Activated CD4-positive, CD25-positive, alpha-beta regulatory T cell (primary cell): Measurements from ENCODE around the gene SNX12.

Experiments used
- DNase-seq, 4 experiments: peaks; one replicate each; lab custom pipeline; 2025; lab: John Stamatoyannopoulos, UW

Gene SNX12

DNA sequence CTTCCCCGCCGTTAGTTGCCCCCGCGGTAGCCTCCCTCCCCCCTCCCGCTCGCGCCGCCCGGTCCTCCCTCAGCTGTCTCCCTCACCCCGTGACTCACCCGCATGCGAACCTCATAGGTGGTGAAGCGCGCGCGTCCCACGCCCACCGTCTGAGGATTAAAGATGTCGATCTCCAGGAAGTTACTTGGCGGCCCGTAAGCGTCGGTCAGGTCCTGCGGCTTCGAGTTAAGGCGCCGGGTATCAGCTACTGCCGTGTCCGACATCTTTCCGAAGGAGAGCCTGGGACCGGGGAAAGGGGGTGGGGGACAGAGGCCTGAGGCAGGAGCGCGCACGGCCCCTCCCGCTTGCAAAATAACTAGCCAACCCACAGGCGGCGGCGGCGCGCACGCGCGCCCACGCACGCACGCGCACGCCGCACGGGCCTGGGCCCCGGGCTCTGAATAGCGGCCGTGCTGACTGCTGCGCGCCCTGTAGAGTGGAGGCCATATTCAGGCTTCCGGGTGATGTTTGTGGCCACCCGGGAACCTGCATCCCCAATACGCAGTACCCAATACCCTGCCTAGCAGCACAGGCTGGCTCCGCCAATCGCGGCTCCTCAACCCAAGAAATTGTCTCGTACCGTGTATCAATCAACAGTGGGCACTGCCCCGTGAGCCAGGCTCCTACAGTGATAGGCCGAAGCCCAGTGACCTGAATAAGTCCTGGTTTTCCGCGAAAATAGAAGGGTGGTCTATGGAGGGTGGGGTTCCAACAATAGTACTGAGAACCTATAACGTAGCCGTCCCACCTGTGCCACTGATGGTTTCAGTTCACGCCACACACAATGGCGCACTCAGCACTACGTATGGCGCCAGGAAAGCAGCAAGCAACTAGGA, at the start of gene SNX12:
Gene SNX12 (minus strand): TSS at position 291 of the 875 bp plus-strand sequence. CDS start 28 bp downstream, at position 263.
- peak; percentile 54 to 77 (median 68) for DNase-seq

DNA sequence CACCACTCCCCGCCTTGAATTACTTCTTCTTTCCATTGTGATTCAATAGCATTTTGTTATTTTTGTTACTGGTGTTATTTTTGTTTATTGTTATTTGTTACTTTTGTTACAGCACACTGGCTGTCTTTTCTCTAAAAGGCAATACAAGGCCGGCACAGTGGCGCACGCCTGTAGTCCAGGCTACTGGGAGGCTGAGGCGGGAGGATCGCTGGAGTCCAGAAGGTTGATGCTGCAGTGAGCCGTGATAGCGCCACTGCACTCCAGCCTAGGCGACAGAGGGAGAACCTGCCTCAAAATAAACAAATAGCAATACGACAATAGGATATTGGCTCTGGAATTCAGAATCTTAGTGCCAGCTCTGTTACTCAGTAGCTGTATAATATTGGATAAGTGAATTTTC, 49.2 kb upstream of the SNX12 start:
- DNase-seq = no peak

DNA sequence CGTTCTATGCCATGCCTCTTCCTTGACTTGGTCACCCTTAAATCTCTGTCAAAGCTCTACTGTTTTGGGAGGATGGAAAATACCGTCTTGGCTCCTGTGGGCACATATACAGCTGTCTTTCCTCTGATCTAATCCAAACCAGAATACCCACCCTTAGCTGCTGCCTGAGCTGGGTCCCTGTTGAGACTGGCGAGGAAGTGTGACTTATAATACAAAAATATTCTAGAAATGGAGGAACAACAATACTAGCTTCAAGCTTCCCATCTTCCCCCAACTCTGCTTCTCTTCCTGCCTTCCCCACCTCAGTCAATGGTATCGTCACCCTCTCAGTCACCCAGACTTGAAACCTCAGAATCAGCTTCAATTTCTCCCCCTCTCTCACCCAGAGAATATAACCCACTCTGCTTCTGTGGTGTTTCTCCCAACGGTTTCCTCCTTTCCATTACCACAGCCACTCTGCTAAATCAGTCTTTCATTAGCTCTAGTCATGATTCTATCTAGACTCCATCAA, 43.8 kb upstream of the SNX12 start:
- no peak for DNase-seq

DNA sequence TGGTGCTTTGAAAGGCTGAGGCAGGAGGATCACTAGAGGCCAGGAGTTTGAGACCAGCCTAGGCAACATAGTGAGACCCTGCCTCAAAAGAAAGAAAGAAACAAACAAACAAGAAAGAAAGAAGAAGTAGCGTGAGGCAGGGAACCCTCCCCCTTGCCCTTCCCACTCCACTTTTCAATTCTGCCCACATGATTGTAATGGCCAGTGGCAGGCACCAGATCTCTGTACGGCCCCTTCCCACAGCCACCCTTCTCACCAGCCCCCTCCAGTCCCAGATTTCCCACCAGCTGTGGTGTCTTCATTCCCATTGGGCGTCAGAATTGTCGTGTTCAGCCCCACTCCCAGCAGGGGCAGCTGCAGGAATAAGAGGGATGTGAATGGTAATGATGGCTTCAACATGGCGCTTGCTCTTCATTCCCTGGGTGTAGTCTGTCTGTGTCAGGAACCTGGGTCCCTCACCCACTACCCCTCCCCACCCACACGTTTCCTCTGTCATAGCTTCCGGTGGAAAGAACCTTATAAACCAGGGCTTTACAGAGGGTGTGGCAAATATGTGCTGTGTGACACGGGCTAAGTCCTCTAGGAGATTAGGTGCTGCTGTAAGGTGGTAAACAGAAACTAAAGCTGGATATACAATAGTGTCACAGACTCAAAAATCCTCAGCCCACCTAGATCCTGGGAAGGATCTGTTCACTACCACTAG, 43.2 kb upstream of the SNX12 start, which contains the start of gene IL2RG:
Gene IL2RG (minus strand): TSS at position 437 of the 703 bp plus-strand sequence. CDS start 38 bp downstream, at position 399.
- DNase-seq = peak; percentile 18 to 56 (median 34)

DNA sequence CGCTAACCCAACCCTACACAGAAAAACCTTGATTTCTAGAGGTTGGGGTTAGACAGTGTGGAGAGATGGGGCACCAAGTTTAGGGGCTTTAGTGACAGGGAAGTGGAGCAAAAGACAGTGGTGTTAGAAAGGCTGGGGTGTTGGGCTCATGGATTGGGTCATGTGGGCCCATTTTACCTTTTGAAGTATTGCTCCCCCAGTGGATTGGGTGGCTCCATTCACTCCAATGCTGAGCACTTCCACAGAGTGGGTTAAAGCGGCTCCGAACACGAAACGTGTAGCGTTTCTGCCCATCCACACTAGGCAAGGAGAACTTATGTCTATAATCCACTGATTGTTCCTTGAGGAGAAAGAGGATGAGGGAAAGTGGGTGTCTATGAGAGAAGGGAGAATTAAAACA, 40.9 kb upstream of the SNX12 start:
- DNase-seq = no peak

DNA sequence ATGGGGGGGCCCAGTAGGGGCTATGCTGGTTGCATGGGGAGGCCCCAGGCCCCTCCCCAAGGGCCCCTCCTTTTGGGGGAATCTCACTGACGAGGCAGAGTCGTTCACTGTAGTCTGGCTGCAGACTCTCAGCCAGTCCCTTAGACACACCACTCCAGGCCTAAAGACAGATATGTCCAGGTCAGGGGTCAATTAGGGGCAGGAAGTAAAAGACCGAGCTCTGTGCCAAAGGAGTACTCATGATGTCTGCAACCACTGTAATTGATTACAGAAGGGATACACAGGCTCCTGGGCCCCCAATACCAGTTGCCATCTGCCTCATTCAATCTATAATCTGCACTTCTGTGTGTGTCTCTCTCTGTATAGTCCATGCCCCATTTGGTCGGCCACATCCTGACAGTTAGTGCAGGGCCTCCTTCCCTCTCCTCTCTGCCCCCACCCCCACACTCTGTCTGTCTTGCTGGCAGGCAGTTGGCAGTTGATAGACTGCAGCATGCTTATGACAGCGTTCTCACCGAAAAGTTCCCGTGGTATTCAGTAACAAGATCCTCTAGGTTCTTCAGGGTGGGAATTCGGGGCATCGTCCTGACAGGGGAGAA, 39.7 kb upstream of the SNX12 start:
- DNase-seq = peak in 2 of 4 experiments; percentile 7 to 9

DNA sequence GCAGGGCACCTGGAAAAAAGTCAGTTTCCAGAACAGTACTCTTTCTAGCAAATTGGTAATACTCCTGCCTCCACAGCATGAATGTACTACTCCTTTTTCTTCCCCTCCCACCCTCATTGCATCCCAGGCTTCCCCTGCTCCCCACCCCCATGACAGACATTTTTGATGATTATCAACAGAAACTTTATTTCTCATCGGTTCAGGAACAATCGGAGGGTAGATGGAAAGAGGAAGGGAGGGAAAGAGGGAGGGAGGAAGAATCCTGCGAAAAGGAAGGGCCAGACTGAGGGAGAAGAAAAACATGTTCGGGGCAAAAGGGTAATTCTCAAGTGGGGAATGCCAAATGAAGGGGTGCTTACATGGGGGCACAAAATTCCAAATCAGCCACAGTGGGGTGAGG, 39.1 kb upstream of the SNX12 start:
- DNase-seq = no peak

DNA sequence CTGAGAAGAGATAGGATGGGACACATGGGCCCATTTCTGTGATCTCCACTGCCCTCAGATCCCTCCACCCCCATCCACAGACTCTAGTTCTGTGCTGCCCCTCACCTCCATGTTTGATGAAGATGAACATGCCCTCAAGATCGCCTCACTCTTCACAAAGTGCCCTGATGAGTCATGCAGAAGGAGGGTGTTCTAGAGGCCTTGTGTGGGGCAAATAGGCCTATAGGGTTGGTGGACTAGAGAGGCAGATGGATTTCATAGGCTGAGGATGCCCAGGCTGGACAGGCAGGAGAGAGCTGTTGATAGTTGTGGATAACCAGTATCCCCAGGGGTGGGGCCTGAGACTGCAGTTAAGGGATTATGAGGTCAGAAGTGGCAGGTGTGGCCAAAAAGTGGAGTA, 38.3 kb upstream of the SNX12 start, which contains the start of gene CXorf65:
Gene CXorf65 (minus strand): TSS at position 314 of the 400 bp plus-strand sequence. CDS start 184 bp downstream, at position 130.
- DNase-seq = no peak

DNA sequence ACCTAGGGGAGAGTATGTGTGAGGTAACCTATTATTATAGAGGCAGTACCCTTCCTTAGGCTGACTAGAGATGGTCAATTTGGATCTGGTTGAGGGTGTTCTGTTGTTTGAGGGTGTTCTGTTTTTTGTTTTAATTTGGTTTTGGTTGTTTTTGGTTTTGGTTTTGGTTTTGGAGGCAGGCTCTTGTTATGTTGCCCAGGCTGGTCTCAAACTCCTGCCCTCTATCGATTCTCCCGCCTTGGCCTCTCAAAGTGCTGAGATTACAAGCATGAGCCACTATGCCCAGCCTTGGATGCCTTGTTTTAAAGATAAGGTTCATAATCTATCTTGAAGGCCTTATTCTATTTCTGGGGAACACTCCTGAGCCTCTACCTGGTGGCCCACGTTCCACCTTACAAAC, 37.5 kb upstream of the SNX12 start:
- no peak for DNase-seq

DNA sequence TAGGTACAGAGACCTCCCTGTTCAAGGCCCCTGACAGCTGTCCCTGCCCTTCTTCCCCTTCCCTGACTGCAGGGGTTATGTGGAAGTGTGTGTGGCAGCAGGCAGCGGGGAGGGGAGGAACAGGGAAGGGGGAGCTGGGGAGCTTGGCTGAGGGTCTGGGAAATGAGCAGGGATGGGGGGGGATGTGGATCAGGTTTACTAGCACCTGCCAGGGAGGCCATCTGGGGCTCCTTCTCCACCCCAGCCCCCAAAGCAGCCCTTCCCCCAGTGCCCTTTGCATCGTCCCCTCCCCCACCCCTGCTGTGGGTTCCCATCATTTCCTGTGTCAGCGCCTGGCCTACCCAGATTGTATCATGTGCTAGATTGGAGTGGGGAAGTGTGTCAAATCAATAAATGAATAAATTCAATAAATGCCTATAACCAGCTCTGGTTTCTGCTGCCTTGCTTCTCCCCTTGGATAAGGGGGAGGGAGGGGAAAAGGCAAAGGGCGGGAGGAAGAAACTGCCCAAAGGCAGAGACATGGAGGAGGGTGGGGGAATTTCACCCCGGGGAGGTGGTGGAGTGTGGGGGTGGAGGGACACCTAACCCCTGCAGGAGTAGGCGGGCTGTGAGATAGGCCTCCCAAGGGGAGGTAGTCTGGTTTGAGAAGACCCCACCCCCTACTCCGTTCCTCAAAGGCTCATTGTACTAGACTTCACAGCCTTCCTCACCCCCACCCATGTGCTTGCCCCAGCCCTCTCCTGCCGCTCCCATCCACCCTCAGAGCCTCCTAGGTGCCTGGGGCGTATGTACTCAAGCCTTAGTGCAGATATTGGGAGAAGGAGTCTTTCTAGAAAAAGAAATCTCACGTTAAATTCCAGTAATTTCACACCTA, 35.2 kb upstream of the SNX12 start:
- DNase-seq = peak in 3 of 4 experiments; percentile 5 to 34 (median 8)

DNA sequence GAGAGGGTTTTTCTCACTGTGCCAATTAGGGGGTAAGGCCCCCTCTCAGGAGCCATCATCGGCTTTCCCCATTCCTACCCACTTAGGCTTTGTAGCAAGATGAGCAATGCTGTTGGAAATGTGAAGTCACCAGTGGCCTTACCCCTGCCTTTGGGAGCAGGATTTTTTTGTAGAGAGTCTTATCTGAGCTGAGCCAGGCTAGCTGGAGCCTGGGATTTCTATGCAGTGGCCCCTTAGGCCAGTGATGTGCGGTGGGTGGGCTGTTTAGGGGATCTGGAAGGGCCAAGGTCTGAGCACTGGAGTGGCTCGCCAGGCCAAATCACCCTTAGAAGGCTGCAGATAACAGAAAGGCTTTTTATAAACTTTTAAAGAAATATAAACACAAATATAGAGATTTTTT, 34.2 kb upstream of the SNX12 start:
- DNase-seq = no peak

DNA sequence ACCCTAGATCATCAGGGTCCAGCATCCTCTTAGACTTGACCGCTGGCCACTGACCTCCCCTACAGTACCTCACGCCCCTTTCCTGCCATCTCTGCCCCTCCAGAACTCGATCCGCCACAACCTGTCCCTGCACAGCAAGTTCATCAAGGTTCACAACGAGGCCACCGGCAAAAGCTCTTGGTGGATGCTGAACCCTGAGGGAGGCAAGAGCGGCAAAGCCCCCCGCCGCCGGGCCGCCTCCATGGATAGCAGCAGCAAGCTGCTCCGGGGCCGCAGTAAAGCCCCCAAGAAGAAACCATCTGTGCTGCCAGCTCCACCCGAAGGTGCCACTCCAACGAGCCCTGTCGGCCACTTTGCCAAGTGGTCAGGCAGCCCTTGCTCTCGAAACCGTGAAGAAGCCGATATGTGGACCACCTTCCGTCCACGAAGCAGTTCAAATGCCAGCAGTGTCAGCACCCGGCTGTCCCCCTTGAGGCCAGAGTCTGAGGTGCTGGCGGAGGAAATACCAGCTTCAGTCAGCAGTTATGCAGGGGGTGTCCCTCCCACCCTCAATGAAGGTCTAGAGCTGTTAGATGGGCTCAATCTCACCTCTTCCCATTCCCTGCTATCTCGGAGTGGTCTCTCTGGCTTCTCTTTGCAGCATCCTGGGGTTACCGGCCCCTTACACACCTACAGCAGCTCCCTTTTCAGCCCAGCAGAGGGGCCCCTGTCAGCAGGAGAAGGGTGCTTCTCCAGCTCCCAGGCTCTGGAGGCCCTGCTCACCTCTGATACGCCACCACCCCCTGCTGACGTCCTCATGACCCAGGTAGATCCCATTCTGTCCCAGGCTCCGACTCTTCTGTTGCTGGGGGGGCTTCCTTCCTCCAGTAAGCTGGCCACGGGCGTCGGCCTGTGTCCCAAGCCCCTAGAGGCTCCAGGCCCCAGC, 32.7 kb upstream of the SNX12 start:
- no peak for DNase-seq

DNA sequence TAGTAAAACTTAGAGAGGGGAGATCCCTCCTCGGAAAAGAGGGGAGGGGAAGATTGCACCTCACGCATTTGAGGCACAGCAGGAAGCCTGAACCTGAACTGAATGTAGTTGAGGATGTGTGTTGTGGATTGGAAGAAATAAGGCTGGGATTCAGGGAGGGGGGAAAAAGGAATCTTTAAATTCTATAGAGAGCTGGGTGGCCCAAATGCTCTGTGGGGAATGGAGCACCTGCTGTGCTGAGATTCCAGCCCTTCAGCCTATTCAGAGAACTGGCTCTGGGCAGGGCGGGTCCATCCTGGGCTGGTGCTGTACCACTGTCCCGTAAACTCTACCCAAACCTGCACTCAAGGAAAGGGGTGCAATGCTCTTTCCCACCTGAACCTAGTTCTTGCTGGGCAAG, 31.6 kb upstream of the SNX12 start:
- DNase-seq = no peak

DNA sequence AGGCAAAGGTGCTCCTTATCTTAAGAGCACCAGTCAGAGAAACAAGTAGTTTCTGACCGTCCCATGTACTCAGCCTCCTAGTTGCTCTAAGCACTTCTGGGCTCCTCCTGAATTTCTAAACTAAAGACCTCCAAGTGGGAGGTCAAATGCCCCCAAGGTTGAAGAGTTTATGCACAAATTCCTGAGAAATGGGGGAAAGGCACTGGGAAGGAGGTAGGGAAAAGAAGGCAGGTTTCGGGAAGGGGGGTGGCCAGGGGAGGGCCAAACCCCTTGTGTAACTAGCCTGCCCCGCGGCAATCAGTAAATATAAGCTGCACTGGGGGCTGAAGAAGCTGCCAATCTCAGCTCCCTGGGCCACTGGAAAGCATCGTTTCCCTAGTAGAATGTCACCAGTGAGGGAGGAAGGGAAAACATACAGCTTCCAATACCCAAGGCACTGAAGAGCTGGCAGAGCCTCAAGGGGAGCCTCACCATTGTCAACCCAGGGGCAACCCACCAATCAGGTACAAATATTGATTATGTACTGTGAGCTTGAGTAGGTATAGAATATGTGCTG, 30.9 kb upstream of the SNX12 start:
- DNase-seq = no peak

DNA sequence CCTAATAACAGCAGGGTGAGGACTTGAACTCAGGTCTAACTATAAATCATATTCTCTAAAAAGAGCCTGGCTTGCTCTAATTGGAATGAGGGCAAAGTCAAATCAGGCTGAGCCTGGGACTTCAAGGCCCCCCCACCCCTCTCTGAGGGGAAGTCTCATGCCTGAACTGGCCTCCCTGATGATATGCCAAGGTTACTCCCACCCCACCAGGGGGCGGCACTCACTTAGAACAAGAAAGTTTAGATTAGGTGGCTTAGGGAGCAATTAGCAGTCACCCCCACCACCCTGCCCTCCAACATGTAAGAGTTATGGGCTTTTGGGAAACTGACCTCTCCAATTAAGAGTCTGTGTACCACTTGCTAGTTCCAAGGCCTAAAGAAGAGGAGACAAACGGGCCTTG, 30.2 kb upstream of the SNX12 start:
- DNase-seq = peak; percentile 34 to 68 (median 56)

DNA sequence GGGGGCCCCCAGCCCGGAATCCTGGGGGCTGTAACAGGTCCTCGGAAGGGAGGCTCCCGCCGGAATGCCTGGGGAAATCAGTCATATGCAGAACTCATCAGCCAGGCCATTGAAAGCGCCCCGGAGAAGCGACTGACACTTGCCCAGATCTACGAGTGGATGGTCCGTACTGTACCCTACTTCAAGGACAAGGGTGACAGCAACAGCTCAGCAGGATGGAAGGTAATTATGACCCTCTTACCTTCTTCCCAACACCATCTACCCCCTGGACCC, 28.6 kb upstream of the SNX12 start:
- no peak for DNase-seq

DNA sequence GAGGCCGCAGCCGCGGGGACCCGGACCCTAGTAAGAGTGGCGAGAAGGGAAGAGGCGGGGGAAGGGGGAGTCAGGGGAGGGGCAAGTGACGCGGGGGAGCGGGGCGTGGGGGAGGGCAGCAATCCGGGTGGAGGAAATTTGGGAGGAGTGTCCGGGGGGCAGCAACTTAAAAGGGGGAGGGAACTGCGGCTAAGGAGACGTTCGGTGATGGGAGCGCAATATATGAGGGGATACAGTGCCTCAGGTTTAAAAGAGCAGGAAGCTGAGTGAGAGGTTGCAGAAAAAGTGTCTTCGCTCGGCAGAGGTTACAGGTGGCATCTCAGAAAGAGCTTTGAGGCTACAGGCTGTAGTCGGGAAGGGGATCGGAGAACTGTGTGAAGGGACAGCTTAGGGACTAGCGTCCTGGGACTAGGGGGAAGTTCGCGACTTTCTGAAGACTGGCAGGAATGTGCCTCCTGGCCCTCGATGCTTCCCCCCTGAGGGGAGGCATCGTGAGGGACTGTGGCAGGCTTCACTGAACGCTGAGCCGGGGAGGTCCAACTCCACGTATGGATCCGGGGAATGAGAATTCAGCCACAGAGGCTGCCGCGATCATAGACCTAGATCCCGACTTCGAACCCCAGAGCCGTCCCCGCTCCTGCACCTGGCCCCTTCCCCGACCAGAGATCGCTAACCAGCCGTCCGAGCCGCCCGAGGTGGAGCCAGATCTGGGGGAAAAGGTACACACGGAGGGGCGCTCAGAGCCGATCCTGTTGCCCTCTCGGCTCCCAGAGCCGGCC, 28.0 kb upstream of the SNX12 start:
- peak in 1 of 4 experiments; percentile 51 for DNase-seq

DNA sequence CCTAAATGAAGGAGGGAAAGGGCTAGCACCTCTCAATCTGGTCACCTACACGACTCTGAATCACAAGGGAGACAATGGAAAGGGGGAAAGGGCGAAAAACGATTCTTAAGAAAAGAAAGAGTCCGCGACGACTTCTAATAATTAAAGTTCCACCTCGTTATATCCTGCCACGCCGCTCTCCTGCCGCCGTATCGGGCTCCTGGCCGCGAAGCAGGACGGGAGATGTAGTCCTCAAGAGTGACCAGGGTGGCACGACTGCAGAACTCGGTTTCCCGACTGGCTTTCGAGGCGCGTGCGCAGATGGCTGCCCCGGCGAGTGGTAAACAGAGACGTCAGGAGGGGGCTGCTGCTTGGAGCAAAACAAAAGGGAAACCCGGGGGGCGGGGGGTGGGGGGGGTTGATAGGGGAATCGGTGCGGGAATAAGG, 27.4 kb upstream of the SNX12 start, which contains the start of gene FOXO4:
Gene FOXO4 (plus strand): TSS at position 297 of the 426 bp plus-strand sequence. CDS start 678 bp downstream, outside the sequence.
- DNase-seq = peak; percentile 56 to 72 (median 68)

DNA sequence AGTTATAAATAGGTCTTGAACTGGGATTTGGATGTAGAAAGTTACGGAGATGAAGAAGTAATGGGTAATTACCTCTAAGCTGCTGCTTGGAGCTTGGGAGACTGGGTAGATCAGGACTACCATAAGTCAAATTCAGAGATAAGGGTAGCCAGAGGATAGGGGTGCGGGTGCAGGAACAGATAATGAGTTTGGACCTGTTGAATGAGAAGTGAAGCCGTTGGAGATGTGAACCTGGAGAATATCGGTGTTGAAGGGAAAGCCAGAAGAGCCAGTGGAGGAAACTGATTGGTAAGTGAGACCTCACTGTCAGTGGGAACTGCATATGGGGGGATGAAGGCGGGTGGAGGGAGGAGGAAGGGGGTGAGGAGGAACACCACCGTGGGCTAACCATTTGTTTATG, 26.9 kb upstream of the SNX12 start:
- DNase-seq = no peak
